Stimulated activated CD8-positive, alpha-beta memory T cell treated with anti-CD3 and anti-CD28 coated beads, Interleukin-7, amount 100 ng/mL, for 48 hours (primary cell): Measurements from ENCODE around the gene USP10.

Experiments used
- DNase-seq, 2 donors: peaks; one replicate each; pipeline ENCODE4 v3.0.0-alpha.2; 2020; ENCODE audit warnings: low read depth in 1 of 2; ENCODE audit errors: extremely low read depth in 1 of 2

Gene USP10

GRCh38 chr16:84768808-84769197, 69.0 kb downstream of the USP10 start:
- DNase-seq, result no peak

- no peak for DNase-seq
Measured at GRCh38 chr16:84769416-84769815, 69.6 kb downstream of the USP10 start.

GRCh38 chr16:84773312-84773711, 73.5 kb downstream of the USP10 start:
- DNase-seq, result no peak

- no peak for DNase-seq
Measured at GRCh38 chr16:84774810-84775209, 75.0 kb downstream of the USP10 start.

- no peak for DNase-seq
Measured at GRCh38 chr16:84775262-84775810, 75.5 kb downstream of the USP10 start.

- DNase-seq, result no peak
Measured at GRCh38 chr16:84777435-84777834, 77.6 kb downstream of the USP10 start.

GRCh38 chr16:84778720-84779119, 78.9 kb downstream of the USP10 start:
- DNase-seq, result no peak

- no peak for DNase-seq
Measured at GRCh38 chr16:84780063-84780462, 80.3 kb downstream of the USP10 start.

- no peak for DNase-seq
Measured at GRCh38 chr16:84780544-84781376, 81.0 kb downstream of the USP10 start.

GRCh38 chr16:84782846-84783245, 83.0 kb downstream of the USP10 start:
- DNase-seq, result no peak

- DNase-seq, result no peak
Measured at GRCh38 chr16:84785843-84786581, 86.2 kb downstream of the USP10 start.

GRCh38 chr16:84786605-84787262, 86.9 kb downstream of the USP10 start:
- no peak for DNase-seq

GRCh38 chr16:84787263-84787622, 87.4 kb downstream of the USP10 start:
- DNase-seq, result no peak

GRCh38 chr16:84788920-84789391, 89.2 kb downstream of the USP10 start:
- no peak for DNase-seq

- no peak for DNase-seq
Measured at GRCh38 chr16:84789431-84789830, 89.6 kb downstream of the USP10 start.

- no peak for DNase-seq
Measured at GRCh38 chr16:84790301-84790700, 90.5 kb downstream of the USP10 start.

GRCh38 chr16:84791088-84791487, 91.3 kb downstream of the USP10 start:
- no peak for DNase-seq

GRCh38 chr16:84791501-84791900, 91.7 kb downstream of the USP10 start:
- DNase-seq, result no peak

- no peak for DNase-seq
Measured at GRCh38 chr16:84794186-84794585, 94.4 kb downstream of the USP10 start.

- no peak for DNase-seq
Measured at GRCh38 chr16:84794626-84795025, 94.8 kb downstream of the USP10 start.

- DNase-seq, result no peak
Measured at GRCh38 chr16:84795329-84796053, 95.7 kb downstream of the USP10 start.
